Upper lobe of left lung (tissue), 6 donors: ENCODE data around the gene MINAR1. TPM values are rescaled to one million over a fixed set of nuclear protein-coding genes. Genes with fewer than 3 reads are reported as not detected.

Experiments
- ATAC-seq, 2 donors: fragments of 200-7000 bp; cut with Tn5 transposase; one replicate each; pipeline ENCODE4 v1.9.1; 2022; ENCODE audit warnings: mild to moderate bottlenecking in 2 of 2, moderate library complexity in 2 of 2; ENCODE audit not compliant: low FRiP score in 2 of 2
- DNase-seq, 2 donors: peaks; one replicate each; pipeline ENCODE4 v3.0.0-alpha.2; 2019 to 2020
- H3K27ac ChIP-seq, 4 donors: fragments of 200-600 bp; sonication (generic); one replicate each; pipeline ENCODE4 v1.5.1; 2016 to 2019
- H3K27me3 ChIP-seq, 4 donors: fragments of 200-600 bp; sonication (generic); one replicate each; pipeline ENCODE4 v1.5.1; 2017 to 2019
- H3K36me3 ChIP-seq, 4 donors: fragments of 200-600 bp; sonication (generic); one replicate each; pipeline ENCODE4 v1.5.1; 2016 to 2019
- H3K4me1 ChIP-seq, 4 donors: fragments of 200-600 bp; sonication (generic); one replicate each; pipeline ENCODE4 v1.5.1; 2018 to 2019
- H3K4me3 ChIP-seq, 4 donors: fragments of 200-600 bp; sonication (generic); one replicate each; pipeline ENCODE4 v1.5.1; 2017 to 2019; ENCODE audit warnings: mild to moderate bottlenecking in 2 of 4, moderate library complexity in 1 of 4
- H3K9me3 ChIP-seq, 4 donors: fragments of 200-600 bp; sonication (generic); one replicate each; pipeline ENCODE4 v1.5.1; 2018 to 2019
- EP300 ChIP-seq, 4 donors: sonication (generic); formaldehyde crosslinking; IDR thresholded peaks; one replicate each; pipeline ENCODE4 v1.5.1; 2017; ENCODE audit warnings: antibody characterized with exemption in 4 of 4, control low read depth in 2 of 4
- POLR2A ChIP-seq, 4 donors: fragments of 450-650 bp; IDR thresholded peaks; one replicate each; pipeline ENCODE4 v1.5.1; 2016 to 2017; ENCODE audit warnings: antibody characterized with exemption in 4 of 4, mild to moderate bottlenecking in 2 of 4
- POLR2AphosphoS5 ChIP-seq, 2 donors: sonication (generic); formaldehyde crosslinking; IDR thresholded peaks; one replicate each; pipeline ENCODE4 v1.5.1; 2017; ENCODE audit warnings: antibody characterized with exemption in 2 of 2
- WGBS, 2 donors: methylation state at CpG; one replicate each; pipeline ENCODE4 v1.1.5; 2017 to 2018; 5-methylcytosine and 5-hydroxymethylcytosine counted together
- total RNA-seq, 6 donors: library from RNA; depleted of rRNA in 4 of 6; stranded (reverse); fragments of >200 nt in 4 of 6; gene quantifications; one replicate each; pipeline versions ENCODE4 v1.1.0 to v1.2.1, GENCODE V29; 2016 to 2021
- TF ChIP-seq, protein P1 (sequence below), 6 experiments: fragments of 450-650 bp in 4 of 6; fragments of 200-600 bp in 2 of 6; sonication (generic) in 2 of 6; IDR thresholded peaks; one replicate each; pipeline ENCODE4 v1.5.1; 2016 to 2019; ENCODE audit warnings: antibody characterized with exemption in 6 of 6
- donor health status: DM: no; HTN: no; CAD: no; lungs with moderate emphysema.
- donor health status: DM: no; HTN: yes; CAD: no; lungs with severe emphysema.

Gene MINAR1
- total RNA-seq, 6 donors from 2014 or later: 0.15 to 0.67 (median 0.30) TPM; not detected in 1

DNA sequence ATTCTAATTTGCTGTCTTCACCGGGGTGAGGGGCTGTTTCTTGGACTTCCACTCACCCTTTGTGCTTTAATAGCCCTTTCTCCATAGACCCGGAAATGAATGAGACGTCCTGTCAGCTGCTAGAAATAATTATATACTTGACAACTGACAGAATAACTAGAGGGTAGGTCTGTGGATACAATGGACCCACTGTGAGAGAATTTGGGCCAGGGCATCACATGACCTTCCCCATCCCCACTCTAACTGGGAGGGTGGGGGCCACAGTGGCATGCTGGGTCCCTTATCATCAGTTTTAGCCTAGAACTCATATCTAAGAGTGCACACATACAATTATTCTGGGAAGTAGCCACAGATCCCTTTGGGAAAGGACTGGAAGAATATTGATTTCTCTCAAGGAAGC lies 25.9 kb upstream of the MINAR1 start:
- TF ChIP-seq, protein P1, sequence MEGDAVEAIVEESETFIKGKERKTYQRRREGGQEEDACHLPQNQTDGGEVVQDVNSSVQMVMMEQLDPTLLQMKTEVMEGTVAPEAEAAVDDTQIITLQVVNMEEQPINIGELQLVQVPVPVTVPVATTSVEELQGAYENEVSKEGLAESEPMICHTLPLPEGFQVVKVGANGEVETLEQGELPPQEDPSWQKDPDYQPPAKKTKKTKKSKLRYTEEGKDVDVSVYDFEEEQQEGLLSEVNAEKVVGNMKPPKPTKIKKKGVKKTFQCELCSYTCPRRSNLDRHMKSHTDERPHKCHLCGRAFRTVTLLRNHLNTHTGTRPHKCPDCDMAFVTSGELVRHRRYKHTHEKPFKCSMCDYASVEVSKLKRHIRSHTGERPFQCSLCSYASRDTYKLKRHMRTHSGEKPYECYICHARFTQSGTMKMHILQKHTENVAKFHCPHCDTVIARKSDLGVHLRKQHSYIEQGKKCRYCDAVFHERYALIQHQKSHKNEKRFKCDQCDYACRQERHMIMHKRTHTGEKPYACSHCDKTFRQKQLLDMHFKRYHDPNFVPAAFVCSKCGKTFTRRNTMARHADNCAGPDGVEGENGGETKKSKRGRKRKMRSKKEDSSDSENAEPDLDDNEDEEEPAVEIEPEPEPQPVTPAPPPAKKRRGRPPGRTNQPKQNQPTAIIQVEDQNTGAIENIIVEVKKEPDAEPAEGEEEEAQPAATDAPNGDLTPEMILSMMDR (IDR thresholded peaks at IDR 0.05): no peak
- TF ChIP-seq POLR2A (IDR thresholded peaks at IDR 0.05) (no peak), POLR2AphosphoS5 (IDR thresholded peaks at IDR 0.05) (no peak), EP300 (IDR thresholded peaks at IDR 0.05) (no peak)
- H3K9me3 ChIP-seq: no peaks in the 10 kb centered on the region
- no peaks in the 10 kb centered on the region for H3K4me1 ChIP-seq
- no peak overlapping the region for H3K4me3 ChIP-seq
- WGBS, 2 donors: 61 to 68% methylated on average over 3 of the region's 3 CpGs
- H3K27me3 ChIP-seq: no peaks in the 10 kb centered on the region
- DNase-seq (no peak), ATAC-seq (no peak)
- no peak overlapping the region for H3K27ac ChIP-seq
- H3K36me3 ChIP-seq: no peaks in the 10 kb centered on the region

DNA sequence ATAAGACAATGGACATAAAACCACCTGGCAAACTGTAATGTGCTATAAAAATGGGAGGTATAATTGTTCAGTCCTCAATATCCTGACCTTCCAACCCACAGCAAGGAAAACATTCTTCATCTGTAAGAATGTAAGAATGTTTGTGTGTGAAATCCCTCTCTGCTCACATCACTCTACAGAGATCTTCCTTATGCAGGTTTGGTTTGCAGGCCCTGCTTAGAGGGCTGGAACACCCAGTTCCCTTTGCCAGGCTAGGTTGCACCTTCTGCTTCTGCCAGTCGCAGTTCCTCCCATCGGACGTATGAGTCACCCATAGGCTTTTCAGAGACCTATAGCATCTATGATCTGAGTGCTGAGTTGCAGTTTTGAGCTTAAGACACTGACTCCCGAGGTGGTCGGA lies 24.1 kb upstream of the MINAR1 start:
- 66 to 88% methylated on average over 4 to 5 of the region's 5 CpGs for WGBS, 2 donors

DNA sequence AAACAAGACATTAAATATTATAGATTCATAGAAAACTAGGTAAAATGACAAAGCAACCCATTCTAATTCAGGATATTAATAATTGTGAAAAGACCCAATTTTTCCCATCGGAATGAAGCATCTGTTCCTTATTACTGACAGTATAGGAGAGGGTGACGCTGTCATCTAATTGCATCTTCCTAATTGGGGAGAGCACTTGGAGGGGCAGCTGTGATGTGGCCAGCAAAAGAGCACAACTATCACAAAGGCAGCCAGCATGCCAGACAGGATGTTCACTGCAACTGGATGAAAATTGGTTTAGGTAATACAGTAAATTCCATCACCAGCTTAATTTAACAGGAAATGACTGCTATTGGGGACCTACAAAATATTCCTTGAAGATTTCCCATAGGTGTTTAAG lies 21.9 kb upstream of the MINAR1 start:
- ATAC-seq: no peak

More for the DNA sequence above, 24.1 kb upstream of the MINAR1 start:
- Histone ChIP-seq H3K9me3 (no peaks in the 10 kb centered on the region), H3K36me3 (no peaks in the 10 kb centered on the region), H3K4me3 (no peak overlapping the region), H3K27ac (no peak overlapping the region), H3K4me1 (no peaks in the 10 kb centered on the region), H3K27me3 (no peaks in the 10 kb centered on the region)
- DNase-seq: no peak
- ATAC-seq: no peak
- TF ChIP-seq POLR2AphosphoS5 (IDR thresholded peaks at IDR 0.05) (no peak), POLR2A (IDR thresholded peaks at IDR 0.05) (no peak), EP300 (IDR thresholded peaks at IDR 0.05) (no peak)
- TF ChIP-seq, protein P1 (IDR thresholded peaks at IDR 0.05): no peak

DNA sequence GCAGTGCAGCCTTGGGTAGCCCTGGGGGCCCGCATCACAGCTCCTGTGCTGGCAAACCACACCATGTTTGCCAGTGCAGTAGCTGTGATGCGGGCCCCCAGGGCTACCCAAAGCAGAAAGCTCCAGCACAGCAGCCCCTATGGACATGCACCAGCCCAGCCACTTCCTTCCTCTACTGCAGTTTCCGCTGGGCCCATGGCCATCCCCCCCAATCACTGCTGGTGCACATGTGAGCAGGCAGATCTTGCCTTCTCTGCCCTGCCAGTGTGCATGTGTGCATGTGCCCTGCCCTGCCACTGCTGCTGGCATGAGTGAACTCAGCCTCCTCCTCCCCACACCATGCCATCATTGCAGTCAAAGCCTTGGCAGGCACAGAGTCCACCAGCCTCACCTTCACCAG lies 20.1 kb upstream of the MINAR1 start:
- DNase-seq: peak in 1 of 2 donors; percentile 39
- ATAC-seq: no peak
- no peak for TF ChIP-seq EP300 (IDR thresholded peaks at IDR 0.05)
- TF ChIP-seq POLR2AphosphoS5 (IDR thresholded peaks at IDR 0.05): no peak
- TF ChIP-seq, protein P1 (IDR thresholded peaks at IDR 0.05): no peak
- TF ChIP-seq POLR2A (IDR thresholded peaks at IDR 0.05): no peak
- Histone ChIP-seq H3K36me3 (no peaks in the 10 kb centered on the region), H3K4me1 (no peaks in the 10 kb centered on the region), H3K27ac (no peak overlapping the region), H3K4me3 (no peak overlapping the region), H3K9me3 (no peaks in the 10 kb centered on the region), H3K27me3 (no peaks in the 10 kb centered on the region)
- 75 to 96% methylated on average over 2 to 3 of the region's 3 CpGs for WGBS, 2 donors

More for the DNA sequence above, 21.9 kb upstream of the MINAR1 start:
- Histone ChIP-seq H3K9me3 (no peaks in the 10 kb centered on the region), H3K27me3 (no peaks in the 10 kb centered on the region), H3K4me1 (no peaks in the 10 kb centered on the region), H3K36me3 (no peaks in the 10 kb centered on the region), H3K27ac (no peak overlapping the region), H3K4me3 (no peak overlapping the region)
- no peak for DNase-seq
- TF ChIP-seq POLR2AphosphoS5 (IDR thresholded peaks at IDR 0.05) (no peak), POLR2A (IDR thresholded peaks at IDR 0.05) (no peak), EP300 (IDR thresholded peaks at IDR 0.05) (no peak)
- TF ChIP-seq, protein P1 (IDR thresholded peaks at IDR 0.05): no peak
- WGBS, 2 donors: 81 to 90% methylated on average over 2 of the region's 2 CpGs

DNA sequence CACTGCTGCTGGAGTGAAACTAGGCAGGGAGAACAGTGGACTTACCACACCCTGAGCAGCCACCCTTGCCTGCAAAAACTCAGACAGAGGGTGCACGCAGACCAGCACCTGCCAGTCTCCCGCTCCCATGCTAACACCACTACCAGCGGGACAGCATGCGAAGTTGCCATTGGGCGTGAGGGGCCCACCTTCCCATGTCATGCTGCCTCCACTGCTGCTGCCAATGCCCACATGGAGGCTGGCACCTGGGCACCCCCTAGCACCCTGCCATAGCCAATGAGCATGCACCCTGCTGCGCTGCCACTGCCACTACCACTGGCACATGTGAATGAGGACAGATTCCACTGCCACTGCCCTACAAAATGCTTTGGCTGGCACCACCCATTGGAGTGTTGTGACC lies 19.7 kb upstream of the MINAR1 start:
- H3K27me3 ChIP-seq: no peaks in the 10 kb centered on the region
- ATAC-seq (peak in 1 of 2 donors; percentile 44), DNase-seq (peak in 1 of 2 donors; percentile 41)
- H3K4me1 ChIP-seq: no peaks in the 10 kb centered on the region
- H3K9me3 ChIP-seq: no peaks in the 10 kb centered on the region
- WGBS, 2 donors: 93 to 100% methylated on average over 5 to 6 of the region's 6 CpGs
- H3K4me3 ChIP-seq: no peak overlapping the region
- H3K36me3 ChIP-seq: no peaks in the 10 kb centered on the region
- TF ChIP-seq POLR2AphosphoS5 (IDR thresholded peaks at IDR 0.05) (no peak), POLR2A (IDR thresholded peaks at IDR 0.05) (no peak), EP300 (IDR thresholded peaks at IDR 0.05) (no peak)
- TF ChIP-seq, protein P1 (IDR thresholded peaks at IDR 0.05): no peak
- no peak overlapping the region for H3K27ac ChIP-seq
